SIG-M5 (cell line): ENCODE results near the gene TMEM165.

Experiments
- DNase-seq: peaks from one replicate; lab custom pipeline; 2025; lab: John Stamatoyannopoulos, UW

The TMEM165 gene

GRCh38 chr4:55406545-55406944, 10.8 kb downstream of the TMEM165 start:
- no peak for DNase-seq

GRCh38 chr4:55407119-55407518, 11.4 kb downstream of the TMEM165 start:
- no peak for DNase-seq

DNA sequence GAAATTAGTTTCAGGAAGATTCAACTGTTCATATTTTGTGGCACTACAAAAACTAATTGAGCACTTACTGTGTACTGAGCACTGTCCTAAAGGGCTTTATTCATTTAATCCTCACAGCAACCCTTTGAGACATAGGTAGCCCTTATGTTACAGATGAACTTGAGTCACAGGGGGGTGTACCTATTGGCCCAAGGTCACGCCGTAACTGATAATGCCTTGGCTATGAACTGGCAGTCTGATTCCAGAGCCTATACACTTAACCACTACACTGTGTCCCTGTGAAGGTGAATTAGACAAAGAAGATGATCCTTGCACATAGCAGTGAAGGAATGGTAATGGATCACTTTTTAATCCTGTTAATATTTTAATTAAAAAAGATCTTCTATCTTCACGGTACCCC, 12.0 kb downstream of the TMEM165 start:
- DNase-seq: no peak

- no peak for DNase-seq
Observed at GRCh38 chr4:55409468-55410171, 13.9 kb downstream of the TMEM165 start.

DNA sequence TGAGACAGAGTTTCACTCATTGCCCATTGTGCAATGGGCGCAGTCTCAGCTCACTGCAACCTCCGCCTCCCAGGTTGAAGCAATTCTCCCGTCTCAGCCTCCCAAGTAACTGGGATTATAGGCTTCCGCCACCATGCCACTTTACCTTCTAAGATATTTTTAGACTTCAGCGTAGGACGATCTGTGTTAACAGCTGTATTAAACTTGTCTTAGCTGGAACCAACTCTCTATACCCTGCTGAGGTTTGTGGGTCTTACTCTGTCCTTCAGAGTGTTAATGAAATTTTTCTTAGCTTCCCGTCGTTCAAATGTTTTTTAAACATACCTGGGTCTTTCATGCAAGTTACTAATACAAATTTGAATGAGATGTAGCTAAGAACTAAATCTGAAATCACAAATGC, 14.7 kb downstream of the TMEM165 start:
- DNase-seq: no peak

DNA sequence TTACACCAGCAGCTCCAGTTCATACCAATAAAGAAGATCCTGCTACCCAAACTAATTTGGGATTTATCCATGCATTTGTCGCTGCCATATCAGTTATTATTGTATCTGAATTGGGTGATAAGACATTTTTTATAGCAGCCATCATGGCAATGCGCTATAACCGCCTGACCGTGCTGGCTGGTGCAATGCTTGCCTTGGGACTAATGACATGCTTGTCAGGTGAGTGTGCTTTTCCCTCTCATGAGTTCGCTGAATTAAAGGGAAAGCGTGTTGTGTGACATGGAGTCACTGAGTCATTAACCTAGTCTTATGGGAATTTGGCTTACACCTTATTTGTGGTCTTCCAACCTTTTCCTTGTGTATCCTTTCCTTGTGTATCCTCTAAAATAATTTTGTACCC, 15.9 kb downstream of the TMEM165 start:
- no peak for DNase-seq

DNA sequence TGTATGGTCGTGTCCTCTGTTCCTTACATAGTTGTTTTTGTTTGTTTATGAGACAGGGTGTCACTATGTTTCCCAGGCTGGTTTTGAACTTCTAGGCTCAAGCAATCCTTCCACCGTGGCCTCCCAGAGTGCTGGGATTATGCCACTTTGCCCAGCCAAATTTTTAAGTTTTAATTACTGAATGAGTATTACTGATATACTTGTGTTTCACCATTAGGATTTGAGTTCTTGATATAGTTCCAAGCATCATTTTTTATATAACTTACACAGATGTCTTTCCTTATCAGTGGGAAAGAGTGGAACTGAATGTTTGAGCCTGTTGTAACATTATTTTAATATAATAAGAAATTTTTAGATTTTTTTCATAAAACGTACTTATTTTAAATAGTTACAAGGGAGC, 20.4 kb downstream of the TMEM165 start:
- no peak for DNase-seq

GRCh38 chr4:55424791-55425190, 29.0 kb downstream of the TMEM165 start:
- no peak for DNase-seq

GRCh38 chr4:55431710-55432336, 36.1 kb downstream of the TMEM165 start:
- no peak for DNase-seq

- DNase-seq: no peak
Observed at GRCh38 chr4:55435141-55435841, 39.5 kb downstream of the TMEM165 start.

GRCh38 chr4:55437356-55437796, 41.6 kb downstream of the TMEM165 start:
- DNase-seq: no peak

DNA sequence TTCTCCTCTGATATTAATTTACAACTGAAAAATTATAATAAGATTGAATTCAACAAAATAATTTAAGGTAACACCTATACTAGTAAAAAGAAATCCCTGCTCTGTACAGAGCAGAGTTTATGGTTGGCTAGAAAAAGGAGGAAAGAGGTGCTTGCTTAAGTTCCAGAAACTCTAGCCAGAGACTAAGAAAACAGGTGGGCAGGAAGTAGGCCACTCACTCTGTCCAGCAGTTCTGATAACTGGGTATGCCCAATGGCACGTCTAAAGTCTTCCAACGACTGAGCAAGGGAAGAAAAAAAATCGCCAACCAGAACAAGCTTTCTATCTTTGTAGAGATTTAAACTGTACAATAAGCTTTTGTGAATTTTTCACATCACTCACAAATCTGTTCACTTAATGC, 42.1 kb downstream of the TMEM165 start:
- no peak for DNase-seq

- DNase-seq: no peak
Observed at GRCh38 chr4:55438314-55438713, 42.6 kb downstream of the TMEM165 start.

GRCh38 chr4:55439023-55439422, 43.3 kb downstream of the TMEM165 start:
- DNase-seq: no peak

DNA sequence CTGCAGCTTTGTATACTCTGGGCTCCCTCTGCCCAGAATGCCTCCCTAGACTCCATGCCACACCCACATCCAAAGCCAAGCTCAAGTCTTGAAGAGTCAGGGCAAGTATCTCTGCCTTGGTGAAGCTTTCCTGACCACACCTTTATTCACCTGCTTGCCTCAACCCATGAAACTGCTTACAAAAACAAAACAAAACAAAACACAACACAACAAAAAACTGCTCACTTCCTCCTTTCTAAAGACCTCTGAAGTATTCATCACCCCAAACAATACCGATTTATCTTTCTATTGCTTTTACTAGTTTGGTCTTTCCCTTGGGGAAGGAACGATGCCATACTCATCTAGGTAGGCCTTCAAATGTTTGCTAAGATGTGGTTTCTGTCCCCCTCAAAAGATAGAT, 45.0 kb downstream of the TMEM165 start:
- no peak for DNase-seq

DNA sequence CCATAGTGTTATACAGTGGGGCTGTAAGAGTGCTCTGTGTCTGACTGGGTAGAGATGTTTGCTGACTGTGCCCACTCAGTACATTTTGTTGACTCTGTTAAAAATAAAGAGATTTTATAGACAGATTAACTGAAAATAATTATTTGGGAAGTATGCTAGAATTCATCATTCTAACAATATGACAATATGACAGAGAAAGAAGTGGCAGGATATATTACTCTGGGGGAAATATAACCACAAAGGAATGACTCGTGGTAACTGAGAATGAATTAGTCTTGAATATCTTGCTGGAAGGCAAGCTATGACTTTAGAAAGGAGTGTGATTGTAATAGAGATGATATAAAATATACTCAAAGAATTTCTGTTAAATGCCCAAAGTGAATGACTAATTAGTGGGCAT, 46.8 kb downstream of the TMEM165 start:
- DNase-seq: no peak

DNA sequence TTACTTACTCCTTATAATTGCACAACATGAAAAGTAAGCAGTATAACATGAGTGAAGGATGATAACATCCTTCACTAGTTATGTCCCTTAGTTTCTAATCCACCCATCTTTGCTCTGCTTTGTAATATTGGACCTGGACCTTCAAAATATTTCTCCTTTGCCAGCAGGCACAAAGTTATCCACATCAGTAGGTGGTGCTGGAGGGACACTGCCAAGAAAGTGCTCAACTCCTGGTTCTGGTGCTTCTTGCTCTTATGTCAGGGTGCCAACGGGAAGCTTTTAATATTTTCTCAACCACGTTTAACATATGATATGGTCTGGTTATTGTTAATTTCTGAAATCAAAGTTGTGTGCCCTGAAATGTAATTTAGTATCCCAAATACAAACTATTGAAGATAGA, 49.1 kb downstream of the TMEM165 start:
- no peak for DNase-seq

DNA sequence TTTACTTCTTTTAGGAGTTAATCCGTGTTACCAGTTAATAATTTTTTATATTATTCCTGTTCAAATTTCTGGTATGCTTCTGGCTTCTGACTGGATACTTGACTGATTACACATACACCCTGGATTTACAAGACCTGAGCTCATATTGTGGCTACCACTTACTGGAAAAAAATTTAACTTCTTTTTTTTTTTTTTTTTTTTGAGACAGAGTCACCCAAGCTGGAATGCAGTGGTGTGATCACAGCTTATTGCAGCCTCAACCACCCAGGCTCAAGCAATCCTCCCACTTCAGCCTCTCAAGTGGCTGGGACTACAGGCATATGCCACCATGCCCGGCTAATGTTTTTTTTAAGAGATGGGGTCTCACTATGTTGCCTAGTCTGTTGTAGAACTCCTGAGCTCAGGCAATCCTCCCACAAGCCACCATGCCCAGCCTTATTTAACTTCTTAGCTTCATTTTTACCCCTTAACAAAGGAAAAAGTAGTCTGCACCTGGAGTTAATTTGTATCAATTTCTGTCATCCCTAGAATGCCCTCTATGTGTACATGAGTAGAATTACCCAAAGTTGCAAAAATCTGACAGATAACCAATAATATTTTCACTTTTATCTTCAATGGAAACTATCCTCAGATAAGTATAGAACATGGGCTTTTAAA, 50.3 kb downstream of the TMEM165 start:
- no peak for DNase-seq

DNA sequence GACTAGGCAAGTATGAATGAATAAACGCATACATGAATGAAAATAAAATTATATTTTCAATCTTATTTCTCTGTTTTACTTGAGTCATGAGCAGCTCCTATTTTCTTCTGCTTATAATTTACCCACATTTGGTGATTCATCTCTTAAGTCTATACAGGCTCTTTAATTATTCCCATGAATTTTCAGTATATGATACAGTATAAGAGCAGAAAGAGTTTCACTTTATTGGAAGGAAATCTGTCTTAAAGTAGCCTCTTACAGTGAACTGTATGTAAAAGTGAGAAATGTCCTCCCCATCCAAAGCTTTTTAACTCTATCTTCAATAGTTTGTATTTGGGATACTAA, 50.8 kb downstream of the TMEM165 start:
- DNase-seq: no peak

DNA sequence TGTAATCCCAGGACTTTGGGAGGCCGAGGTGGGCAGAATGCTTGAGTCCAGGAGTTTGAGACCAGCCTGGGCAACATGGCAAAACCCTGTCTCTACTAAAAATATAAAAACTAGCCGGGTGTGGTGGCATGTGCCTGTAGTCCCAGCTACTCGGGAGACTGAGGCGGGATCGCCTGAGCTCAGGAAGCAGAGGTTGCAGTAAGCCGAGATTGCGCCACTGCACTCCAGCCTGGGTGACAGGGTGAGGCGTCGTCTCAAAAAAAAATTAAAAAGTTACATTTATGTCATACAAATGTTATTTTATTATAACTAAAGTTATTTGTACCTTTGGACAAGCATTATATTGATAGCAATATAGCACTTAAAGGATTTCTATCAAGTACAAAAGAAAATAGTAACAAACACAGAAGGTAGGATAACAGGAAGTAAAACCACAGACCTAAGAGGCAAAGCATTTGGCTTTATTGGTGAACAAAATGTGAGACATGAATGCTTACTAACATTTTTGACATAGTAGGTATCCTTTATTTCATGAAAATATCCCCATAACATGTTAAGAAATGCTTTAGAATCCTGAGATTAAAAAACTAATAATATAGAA, 51.5 kb downstream of the TMEM165 start:
- no peak for DNase-seq

DNA sequence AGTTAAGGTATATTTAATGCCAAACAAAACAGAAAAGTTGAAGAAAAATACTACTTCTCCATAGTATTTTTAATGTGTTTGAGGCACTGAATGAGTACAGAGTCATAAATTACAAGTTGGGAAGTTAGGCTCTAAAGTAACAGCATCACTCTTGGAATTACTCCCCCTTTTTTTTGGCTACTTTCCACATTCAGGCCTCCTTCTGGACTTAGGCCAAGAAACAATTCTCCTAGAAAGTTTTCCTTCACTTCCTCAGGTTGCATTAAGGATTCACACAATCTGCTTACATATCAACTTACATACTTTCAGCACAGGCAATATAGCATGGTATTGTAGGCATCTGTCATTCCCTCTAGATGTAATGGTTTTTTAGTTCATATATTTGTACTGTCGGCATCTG, 52.1 kb downstream of the TMEM165 start:
- no peak for DNase-seq

GRCh38 chr4:55450566-55450965, 54.8 kb downstream of the TMEM165 start:
- no peak for DNase-seq

DNA sequence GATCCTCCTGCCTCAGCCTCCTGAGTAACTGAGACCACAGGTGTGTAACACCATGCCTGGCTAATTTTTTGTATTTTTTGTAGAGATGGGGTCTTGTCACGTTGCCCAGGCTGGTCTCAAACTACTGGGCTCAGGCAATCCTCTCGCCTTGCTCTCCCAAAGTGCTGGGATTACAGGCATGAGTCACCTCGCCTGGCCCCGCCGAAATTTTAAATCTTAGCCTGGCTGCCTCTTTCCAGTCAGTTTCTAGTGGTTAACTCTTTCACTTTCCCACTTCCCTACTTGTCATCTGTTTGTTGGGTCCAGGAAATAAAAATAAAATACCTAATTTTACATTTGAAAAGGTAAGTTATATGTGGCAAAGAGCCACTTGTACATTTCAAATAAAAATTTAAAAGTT, 62.4 kb downstream of the TMEM165 start:
- DNase-seq: no peak
